GM21515 (cell line): ENCODE results near the gene CWH43.
"Not testable (repeated sequence)": the region's sequence is repeated elsewhere in the genome, so short reads cannot be mapped to it uniquely, and the experiment has no call there.

Experiments used
- ATAC-seq: cut with Tn5 transposase; IDR thresholded peaks from one replicate; pipeline ENCODE4 v1.9.1; 2021; ENCODE audit not compliant: unreplicated experiment

Gene CWH43

GRCh38 chr4:48974979-48975640, 11.0 kb upstream of the CWH43 start:
- ATAC-seq = no peak

GRCh38 chr4:48976041-48976440, 10.0 kb upstream of the CWH43 start:
- ATAC-seq = no peak

- no peak for ATAC-seq
These were observed 6.0 kb upstream of the CWH43 start for GRCh38 chr4:48979914-48980579.

- not testable (repeated sequence) for ATAC-seq
These were observed 2.1 kb upstream of the CWH43 start for GRCh38 chr4:48984005-48984404.

GRCh38 chr4:48985602-48985975, 486 bp upstream of the CWH43 start:
- ATAC-seq = no peak

GRCh38 chr4:48986654-48987164, 634 bp downstream of the CWH43 start:
- no peak for ATAC-seq

- ATAC-seq = no peak
These were observed 3.6 kb downstream of the CWH43 start for GRCh38 chr4:48989461-48990203.

GRCh38 chr4:48991357-48991756, 5.3 kb downstream of the CWH43 start:
- ATAC-seq = no peak

- ATAC-seq = no peak
These were observed 11.9 kb downstream of the CWH43 start for GRCh38 chr4:48997962-48998361.

- no peak for ATAC-seq
These were observed 12.4 kb downstream of the CWH43 start for GRCh38 chr4:48998440-48998839.

GRCh38 chr4:49000806-49001205, 14.7 kb downstream of the CWH43 start:
- no peak for ATAC-seq

GRCh38 chr4:49002931-49003330, 16.9 kb downstream of the CWH43 start:
- ATAC-seq = no peak

- no peak for ATAC-seq
These were observed 32.7 kb downstream of the CWH43 start for GRCh38 chr4:49018718-49019295.

GRCh38 chr4:49032440-49033161, 46.5 kb downstream of the CWH43 start:
- no peak for ATAC-seq

- no peak for ATAC-seq
These were observed 50.5 kb downstream of the CWH43 start for GRCh38 chr4:49036528-49036927.

- no peak for ATAC-seq
These were observed 58.2 kb downstream of the CWH43 start for GRCh38 chr4:49044270-49044669.

GRCh38 chr4:49058306-49058705, 72.2 kb downstream of the CWH43 start:
- no peak for ATAC-seq

GRCh38 chr4:49063670-49064069, 77.6 kb downstream of the CWH43 start:
- no peak for ATAC-seq

GRCh38 chr4:49072196-49072595, 86.1 kb downstream of the CWH43 start:
- ATAC-seq = not testable (repeated sequence)

- not testable (repeated sequence) for ATAC-seq
These were observed 105.8 kb downstream of the CWH43 start for GRCh38 chr4:49091883-49092282.

- ATAC-seq = peak; percentile 61
These were observed 106.6 kb downstream of the CWH43 start for GRCh38 chr4:49092608-49093135.
